Keratinocyte (primary cell): ENCODE data around the gene PI4KA. TPM values are rescaled to one million over a fixed set of nuclear protein-coding genes. Genes with fewer than 3 reads are reported as not detected.

ENCODE experiments used
- DNase-seq: peaks from one replicate; pipeline ENCODE4 v3.0.0-alpha.2; 2011; ENCODE audit warnings: low read depth, missing footprints, low spot score
- FAIRE-seq: peaks from 2 replicates; lab custom pipeline; 2011; peaks lifted over from hg19 to GRCh38; lab: Jason Lieb, UNC
- H2AFZ ChIP-seq: 2 replicates; pipeline ENCODE4 v1.6.0; 2012; ENCODE audit warnings: low read length, control low read depth, inconsistent platforms; ENCODE audit not compliant: control insufficient read depth
- H3K27ac ChIP-seq: 2 replicates; pipeline ENCODE4 v1.5.1; 2011; ENCODE audit warnings: low read length; ENCODE audit not compliant: control insufficient read depth, insufficient read depth
- H3K27me3 ChIP-seq: 3 replicates; pipeline ENCODE4 v1.6.0; 2011; ENCODE audit warnings: low read length; ENCODE audit not compliant: control insufficient read depth, insufficient read depth; ENCODE audit errors: extremely low read depth
- H3K36me3 ChIP-seq, 2 experiments: 2 replicates in 1 of 2; 3 replicates in 1 of 2; pipeline ENCODE4 v1.5.1; 2011; ENCODE audit warnings: low read length in 2 of 2, mild to moderate bottlenecking in 1 of 2; ENCODE audit not compliant: control insufficient read depth in 2 of 2, insufficient read depth in 2 of 2; ENCODE audit errors: extremely low read depth in 1 of 2
- H3K4me1 ChIP-seq: 3 replicates; pipeline ENCODE4 v1.5.1; 2011; ENCODE audit warnings: low read length; ENCODE audit not compliant: control insufficient read depth, insufficient read depth; ENCODE audit errors: extremely low read depth
- H3K4me2 ChIP-seq: 3 replicates; pipeline ENCODE4 v1.6.0; 2011; ENCODE audit warnings: low read depth, low read length; ENCODE audit not compliant: control insufficient read depth, insufficient read depth; ENCODE audit errors: extremely low read depth
- H3K4me3 ChIP-seq, 3 experiments: fragments of 200-600 bp in 1 of 3; sonication (generic) in 1 of 3; 2 replicates in 2 of 3; 3 replicates in 1 of 3; pipeline ENCODE4 v1.5.1; 2011 to 2016; ENCODE audit warnings: low read length in 3 of 3, mild to moderate bottlenecking in 3 of 3, control low read depth in 2 of 3, inconsistent platforms in 1 of 3, low read depth in 1 of 3, mixed read lengths in 1 of 3, mixed run types in 1 of 3, moderate library complexity in 1 of 3; ENCODE audit not compliant: control insufficient read depth in 2 of 3, insufficient read depth in 2 of 3; ENCODE audit errors: extremely low read depth in 1 of 3
- H3K79me2 ChIP-seq: 2 replicates; pipeline ENCODE4 v1.6.0; 2012; ENCODE audit warnings: low read length; ENCODE audit not compliant: control insufficient read depth, insufficient read depth
- H3K9ac ChIP-seq: 3 replicates; pipeline ENCODE4 v1.6.0; 2011; ENCODE audit warnings: low read length; ENCODE audit not compliant: control insufficient read depth, insufficient read depth; ENCODE audit errors: extremely low read depth
- H3K9me1 ChIP-seq: 3 replicates; pipeline ENCODE4 v1.6.0; 2011; ENCODE audit warnings: low read length; ENCODE audit not compliant: control insufficient read depth, insufficient read depth; ENCODE audit errors: extremely low read depth
- H3K9me3 ChIP-seq: 2 replicates; pipeline ENCODE4 v1.5.1; 2012; ENCODE audit warnings: low read depth, low read length; ENCODE audit not compliant: control insufficient read depth
- H4K20me1 ChIP-seq: 3 replicates; pipeline ENCODE4 v1.6.0; 2011; ENCODE audit warnings: low read length; ENCODE audit not compliant: control insufficient read depth, insufficient read depth; ENCODE audit errors: extremely low read depth
- EZH2 ChIP-seq: IDR thresholded peaks from one replicate; pipeline ENCODE4 v1.6.1; 2012; ENCODE audit warnings: inconsistent platforms, mild to moderate bottlenecking, low read length, moderate library complexity
- dilution Hi-C: fragments of 300-500 bp; cut with MboI; formaldehyde crosslinking; loops from one replicate; pipeline ENCODE4 v1.7.0; 2020; ENCODE audit warnings: low sequenced_read_pairs; ENCODE audit not compliant: extremely low pct_ligation_motif_present
- polyA plus RNA-seq, 5 experiments: library from polyadenylated mRNA; depleted of rRNA in 3 of 5; stranded (reverse) in 3 of 5; stranded (forward) in 1 of 5; unstranded in 1 of 5; fragments of >200 nt; gene quantifications; 1 replicate in 1 of 5; 2 replicates in 3 of 5; 3 replicates in 1 of 5; pipeline versions ENCODE4 v1.2.1 to v1.2.3, GENCODE V29; 2011 to 2012; ENCODE audit warnings: missing spikeins in 2 of 5, low read depth in 1 of 5, low replicate concordance in 1 of 5
- TF ChIP-seq, protein P1 (sequence below), 3 experiments: IDR thresholded peaks in 1 of 3; conservative IDR thresholded peaks in 1 of 3; optimal IDR thresholded peaks in 1 of 3; 2 replicates in 2 of 3; 3 replicates in 1 of 3; pipeline versions ENCODE3 to v1.5.1; 2011; ENCODE audit warnings: low read length in 3 of 3, mild to moderate bottlenecking in 3 of 3, moderate library complexity in 2 of 3, control low read depth in 1 of 3, inconsistent platforms in 1 of 3; ENCODE audit not compliant: insufficient read depth in 2 of 3; ENCODE audit errors: extremely low read depth in 1 of 3

The PI4KA gene
- polyA plus RNA-seq, 1 donor (not counting 4 experiments of a cell fraction or from before 2014, with no cell fraction given) = 13.6 TPM

DNA sequence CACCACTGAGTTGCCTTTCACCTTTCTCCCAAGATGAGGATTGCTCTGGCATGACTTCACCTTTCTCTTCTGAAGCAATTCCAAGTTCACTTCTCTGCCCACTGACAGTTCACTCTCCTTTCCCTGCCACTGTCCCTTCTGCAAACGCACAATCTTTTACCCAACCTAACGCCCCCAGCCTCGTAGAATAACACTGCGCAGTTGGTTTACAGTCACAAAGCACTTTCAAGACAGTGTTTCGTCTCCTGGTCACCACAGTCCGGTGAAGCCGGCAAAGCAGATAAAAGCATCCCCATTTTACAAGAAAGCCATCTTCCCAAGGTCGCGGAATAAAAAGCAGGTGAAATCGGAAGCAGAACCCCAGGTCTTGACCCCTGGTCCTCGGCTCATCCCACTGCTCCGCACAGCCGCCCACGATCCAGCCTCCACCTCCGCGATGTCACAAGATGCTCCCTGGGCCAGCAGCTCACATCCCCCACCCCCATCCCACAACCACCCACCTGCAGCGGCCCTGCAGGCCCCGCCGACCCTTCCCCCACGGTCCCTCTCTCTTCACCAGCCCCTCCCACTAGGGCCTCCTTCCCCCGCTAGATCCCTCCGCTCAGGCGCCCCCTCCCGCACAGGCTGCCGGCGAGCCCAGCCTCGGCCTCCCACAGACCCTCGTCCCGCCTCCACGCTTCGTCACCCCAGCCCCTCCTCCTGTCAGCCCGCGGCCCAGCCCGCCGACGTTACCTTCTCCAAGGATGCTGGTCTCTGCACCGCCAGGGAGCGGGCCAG lies 585 bp downstream of the PI4KA start:
- Histone ChIP-seq H3K79me2 (peaks cover 40% of the 10 kb centered on the region), H3K9me1 (no peaks in the 10 kb centered on the region), H3K4me1 (peaks cover 17% of the 10 kb centered on the region), H2AFZ (peak overlapping the region; percentile 70), H3K27ac (peak overlapping the region; percentile 42), H3K9ac (peak overlapping the region; percentile 57), H3K27me3 (no peaks in the 10 kb centered on the region), H3K36me3 (no peaks in the 10 kb centered on the region), H3K9me3 (no peaks in the 10 kb centered on the region), H3K4me3 (peak overlapping the region; percentile 65 to 91 (median 85)), H4K20me1 (no peaks in the 10 kb centered on the region), H3K4me2 (peak overlapping the region; percentile 77)
- no peak for TF ChIP-seq EZH2
- TF ChIP-seq, protein P1, sequence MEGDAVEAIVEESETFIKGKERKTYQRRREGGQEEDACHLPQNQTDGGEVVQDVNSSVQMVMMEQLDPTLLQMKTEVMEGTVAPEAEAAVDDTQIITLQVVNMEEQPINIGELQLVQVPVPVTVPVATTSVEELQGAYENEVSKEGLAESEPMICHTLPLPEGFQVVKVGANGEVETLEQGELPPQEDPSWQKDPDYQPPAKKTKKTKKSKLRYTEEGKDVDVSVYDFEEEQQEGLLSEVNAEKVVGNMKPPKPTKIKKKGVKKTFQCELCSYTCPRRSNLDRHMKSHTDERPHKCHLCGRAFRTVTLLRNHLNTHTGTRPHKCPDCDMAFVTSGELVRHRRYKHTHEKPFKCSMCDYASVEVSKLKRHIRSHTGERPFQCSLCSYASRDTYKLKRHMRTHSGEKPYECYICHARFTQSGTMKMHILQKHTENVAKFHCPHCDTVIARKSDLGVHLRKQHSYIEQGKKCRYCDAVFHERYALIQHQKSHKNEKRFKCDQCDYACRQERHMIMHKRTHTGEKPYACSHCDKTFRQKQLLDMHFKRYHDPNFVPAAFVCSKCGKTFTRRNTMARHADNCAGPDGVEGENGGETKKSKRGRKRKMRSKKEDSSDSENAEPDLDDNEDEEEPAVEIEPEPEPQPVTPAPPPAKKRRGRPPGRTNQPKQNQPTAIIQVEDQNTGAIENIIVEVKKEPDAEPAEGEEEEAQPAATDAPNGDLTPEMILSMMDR (optimal IDR thresholded peaks at IDR 0.05 in 1 of 3, IDR thresholded peaks at IDR 0.05 in 1 of 3, conservative IDR thresholded peaks at IDR 0.05 in 1 of 3; ENCODE audit: extremely low read depth in 1 of 3, insufficient read depth in 2 of 3, low read length in 3 of 3) = no peak
- DNase-seq (peak; percentile 46), FAIRE-seq (no peak)
- dilution Hi-C loops = no loop called here

DNA sequence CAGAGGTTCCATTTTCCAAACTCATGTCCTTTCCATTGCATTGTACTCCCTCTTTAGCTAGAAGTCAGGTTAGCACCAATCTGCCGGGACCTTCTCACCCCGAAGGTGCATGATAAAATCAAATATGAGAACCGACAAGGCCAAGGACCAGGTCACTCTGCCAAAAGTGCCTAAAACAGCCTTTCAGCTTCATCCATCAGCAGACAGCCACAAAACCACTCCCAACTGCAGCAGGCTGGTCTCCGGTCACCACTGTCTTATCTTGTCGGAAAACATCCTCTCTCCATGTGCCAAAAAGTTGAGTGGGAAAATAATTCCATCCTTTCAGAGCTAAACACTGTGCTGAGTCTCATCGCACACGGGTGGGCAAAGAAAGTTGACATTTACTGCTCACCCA lies 1.4 kb downstream of the PI4KA start:
- Histone ChIP-seq H3K27ac (no peak overlapping the region), H3K4me2 (peak overlapping the region; percentile 77), H3K4me3 (peak overlapping the region in 2 of 3 experiments; percentile 65 to 85), H4K20me1 (no peaks in the 10 kb centered on the region), H3K36me3 (no peaks in the 10 kb centered on the region), H2AFZ (no peak overlapping the region), H3K79me2 (peaks cover 45% of the 10 kb centered on the region), H3K9ac (peak overlapping the region; percentile 57), H3K4me1 (peaks cover 17% of the 10 kb centered on the region), H3K9me3 (no peaks in the 10 kb centered on the region), H3K9me1 (no peaks in the 10 kb centered on the region), H3K27me3 (no peaks in the 10 kb centered on the region)
- TF ChIP-seq EZH2 = no peak
- TF ChIP-seq, protein P1 (optimal IDR thresholded peaks at IDR 0.05 in 1 of 3, IDR thresholded peaks at IDR 0.05 in 1 of 3, conservative IDR thresholded peaks at IDR 0.05 in 1 of 3; ENCODE audit: extremely low read depth in 1 of 3, insufficient read depth in 2 of 3, low read length in 3 of 3) = no peak
- FAIRE-seq (no peak), DNase-seq (no peak)
- dilution Hi-C loops = no loop called here
